Endothelial cell (in vitro differentiated cells): ENCODE data around the gene CLCN4. TPM values are rescaled to one million over a fixed set of nuclear protein-coding genes. Genes with fewer than 3 reads are reported as not detected.

ENCODE experiments used
- DNase-seq: peaks from one replicate; pipeline ENCODE4 v3.0.0; 2021; ENCODE audit warnings: low spot score
- H3K27ac Mint-ChIP-seq: one replicate; pipeline ENCODE4 v1.8.0; 2021; ENCODE audit warnings: mixed read lengths, inconsistent platforms; ENCODE audit not compliant: unreplicated experiment
- H3K27me3 Mint-ChIP-seq: one replicate; pipeline ENCODE4 v1.8.0; 2021; ENCODE audit warnings: mild to moderate bottlenecking, moderate library complexity, mixed read lengths, inconsistent platforms; ENCODE audit not compliant: unreplicated experiment
- H3K36me3 Mint-ChIP-seq: one replicate; pipeline ENCODE4 v1.8.0; 2021; ENCODE audit warnings: mild to moderate bottlenecking, low read depth, mixed read lengths, inconsistent platforms; ENCODE audit not compliant: unreplicated experiment
- H3K4me1 Mint-ChIP-seq: one replicate; pipeline ENCODE4 v1.8.0; 2021; ENCODE audit warnings: mild to moderate bottlenecking, mixed read lengths, inconsistent platforms; ENCODE audit not compliant: unreplicated experiment
- H3K4me3 Mint-ChIP-seq: one replicate; pipeline ENCODE4 v1.8.0; 2021; ENCODE audit warnings: mild to moderate bottlenecking, mixed read lengths, inconsistent platforms; ENCODE audit not compliant: unreplicated experiment
- H3K9me3 Mint-ChIP-seq: one replicate; pipeline ENCODE4 v1.8.0; 2021; ENCODE audit warnings: mixed read lengths, inconsistent platforms; ENCODE audit not compliant: unreplicated experiment
- total RNA-seq: library from RNA; stranded (reverse); fragmentation: NEBNext Ultra II Directional; extraction: Animal tissue kit (Norgen Biotek cat#: 25700); gene quantifications from one replicate; pipeline ENCODE4 v1.2.1, GENCODE V29; 2021; ENCODE audit not compliant: unreplicated experiment
- TF ChIP-seq, protein P1 (sequence below): fragments of 200-600 bp; sonication (generic); IDR thresholded peaks from one replicate; pipeline ENCODE4 v1.5.0; 2021; ENCODE audit warnings: antibody characterized with exemption; ENCODE audit not compliant: unreplicated experiment

The CLCN4 gene
- total RNA-seq, 1 donor from 2014 or later = 23.1 TPM

GRCh38 chrX:10243106-10243505, 86.3 kb downstream of the CLCN4 start:
- TF ChIP-seq, protein P1, sequence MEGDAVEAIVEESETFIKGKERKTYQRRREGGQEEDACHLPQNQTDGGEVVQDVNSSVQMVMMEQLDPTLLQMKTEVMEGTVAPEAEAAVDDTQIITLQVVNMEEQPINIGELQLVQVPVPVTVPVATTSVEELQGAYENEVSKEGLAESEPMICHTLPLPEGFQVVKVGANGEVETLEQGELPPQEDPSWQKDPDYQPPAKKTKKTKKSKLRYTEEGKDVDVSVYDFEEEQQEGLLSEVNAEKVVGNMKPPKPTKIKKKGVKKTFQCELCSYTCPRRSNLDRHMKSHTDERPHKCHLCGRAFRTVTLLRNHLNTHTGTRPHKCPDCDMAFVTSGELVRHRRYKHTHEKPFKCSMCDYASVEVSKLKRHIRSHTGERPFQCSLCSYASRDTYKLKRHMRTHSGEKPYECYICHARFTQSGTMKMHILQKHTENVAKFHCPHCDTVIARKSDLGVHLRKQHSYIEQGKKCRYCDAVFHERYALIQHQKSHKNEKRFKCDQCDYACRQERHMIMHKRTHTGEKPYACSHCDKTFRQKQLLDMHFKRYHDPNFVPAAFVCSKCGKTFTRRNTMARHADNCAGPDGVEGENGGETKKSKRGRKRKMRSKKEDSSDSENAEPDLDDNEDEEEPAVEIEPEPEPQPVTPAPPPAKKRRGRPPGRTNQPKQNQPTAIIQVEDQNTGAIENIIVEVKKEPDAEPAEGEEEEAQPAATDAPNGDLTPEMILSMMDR = no peak
- no peak overlapping the region for H3K27ac Mint-ChIP-seq
- no peaks in the 10 kb centered on the region for H3K27me3 Mint-ChIP-seq
- H3K4me1 Mint-ChIP-seq = no peaks in the 10 kb centered on the region
- DNase-seq = no peak
- H3K36me3 Mint-ChIP-seq = no peaks in the 10 kb centered on the region
- H3K9me3 Mint-ChIP-seq = no peaks in the 10 kb centered on the region
- no peak overlapping the region for H3K4me3 Mint-ChIP-seq

GRCh38 chrX:10244915-10245622, 88.3 kb downstream of the CLCN4 start:
- no peaks in the 10 kb centered on the region for H3K9me3 Mint-ChIP-seq
- no peaks in the 10 kb centered on the region for H3K4me1 Mint-ChIP-seq
- TF ChIP-seq, protein P1 = no peak
- no peak overlapping the region for H3K27ac Mint-ChIP-seq
- no peaks in the 10 kb centered on the region for H3K36me3 Mint-ChIP-seq
- DNase-seq = no peak
- no peak overlapping the region for H3K4me3 Mint-ChIP-seq
- H3K27me3 Mint-ChIP-seq = no peaks in the 10 kb centered on the region

DNA sequence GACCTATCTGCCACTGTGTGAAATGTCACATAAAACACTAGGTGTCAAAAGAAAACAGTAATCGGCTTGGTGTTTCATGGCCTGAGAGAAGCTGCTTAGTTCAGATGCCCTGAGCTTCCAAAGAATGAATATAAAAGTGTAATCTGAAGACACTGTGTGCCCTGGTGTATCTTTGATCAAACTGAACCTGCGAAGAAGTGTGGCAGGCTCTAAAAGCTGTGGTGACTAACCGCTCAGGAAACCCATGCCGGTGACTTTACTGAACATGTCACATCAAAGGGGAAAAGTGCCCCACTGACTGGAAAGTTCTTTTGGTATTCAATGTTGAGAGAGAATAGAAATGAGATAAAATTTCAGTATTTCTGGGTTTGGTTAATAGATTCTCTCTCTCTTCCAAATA, 89.1 kb downstream of the CLCN4 start:
- no peaks in the 10 kb centered on the region for H3K9me3 Mint-ChIP-seq
- no peaks in the 10 kb centered on the region for H3K4me1 Mint-ChIP-seq
- TF ChIP-seq, protein P1 = no peak
- no peaks in the 10 kb centered on the region for H3K36me3 Mint-ChIP-seq
- no peaks in the 10 kb centered on the region for H3K27me3 Mint-ChIP-seq
- no peak for DNase-seq
- H3K4me3 Mint-ChIP-seq = no peak overlapping the region
- no peak overlapping the region for H3K27ac Mint-ChIP-seq

GRCh38 chrX:10246297-10246696, 89.5 kb downstream of the CLCN4 start:
- no peaks in the 10 kb centered on the region for H3K4me1 Mint-ChIP-seq
- H3K27me3 Mint-ChIP-seq = no peaks in the 10 kb centered on the region
- H3K9me3 Mint-ChIP-seq = no peaks in the 10 kb centered on the region
- TF ChIP-seq, protein P1 = no peak
- H3K27ac Mint-ChIP-seq = no peak overlapping the region
- no peak for DNase-seq
- no peaks in the 10 kb centered on the region for H3K36me3 Mint-ChIP-seq
- H3K4me3 Mint-ChIP-seq = no peak overlapping the region

GRCh38 chrX:10246846-10247245, 90.1 kb downstream of the CLCN4 start:
- Mint-ChIP-seq H3K4me3 (no peak overlapping the region), H3K4me1 (no peaks in the 10 kb centered on the region), H3K9me3 (no peaks in the 10 kb centered on the region), H3K27ac (no peak overlapping the region), H3K27me3 (no peaks in the 10 kb centered on the region), H3K36me3 (no peaks in the 10 kb centered on the region)
- TF ChIP-seq, protein P1 = no peak
- DNase-seq = no peak
